Measurements from ENCODE around the gene ELMO1. TPM values are rescaled to one million over a fixed set of nuclear protein-coding genes. Genes with fewer than 3 reads are reported as not detected.

Gene ELMO1
- total and polyA plus RNA-seq, 4 donors: 6.7 to 51.5 (median 14.8) TPM

- TF ChIP-seq NR2F2 (IDR thresholded peaks at IDR 0.05) (no peak), RAD21 (IDR thresholded peaks at IDR 0.05) (no peak), GABPA (IDR thresholded peaks at IDR 0.05 in 1 of 2, conservative IDR thresholded peaks at IDR 0.05 in 1 of 2) (no peak), HNF4A (conservative IDR thresholded peaks at IDR 0.05) (no peak)
Measured at GRCh38 chr7:36823353-36823752, 625.3 kb downstream of the ELMO1 start (continued).

- TF ChIP-seq HNF4A (conservative IDR thresholded peaks at IDR 0.05) (peak; percentile 69 to 75), FOXA1 (IDR thresholded peaks at IDR 0.05) (no peak), RXRA (IDR thresholded peaks at IDR 0.05) (peak in 1 of 2 donors; percentile 19), JUND (IDR thresholded peaks at IDR 0.05) (peak in 1 of 2 donors; percentile 13), NR2F2 (IDR thresholded peaks at IDR 0.05) (no peak)
- no peak overlapping the region for H3K9ac ChIP-seq (ENCODE audit: low read depth in 1 of 2, low read length in 2 of 2)
- no peak overlapping the region for H3K4me3 ChIP-seq (ENCODE audit: low read depth in 1 of 3, low read length in 3 of 3)
- no peak overlapping the region for H3K27ac ChIP-seq (ENCODE audit: low read depth in 1 of 2, low read length in 2 of 2)
- peaks cover 0 to 4% (median 1%) of the 10 kb centered on the region in 4 donors for H3K4me1 ChIP-seq (ENCODE audit: control insufficient read depth in 4 of 4, insufficient read depth in 4 of 4, low read length in 3 of 4)
- no peaks in the 10 kb centered on the region for H3K36me3 ChIP-seq (ENCODE audit: control insufficient read depth in 4 of 4, insufficient read depth in 3 of 4, low read depth in 1 of 4, low read length in 3 of 4)
- no peaks in the 10 kb centered on the region for H3K9me3 ChIP-seq (ENCODE audit: control insufficient read depth in 4 of 4, low read length in 3 of 4)
- no peaks in the 10 kb centered on the region for H3K27me3 ChIP-seq (ENCODE audit: control insufficient read depth in 4 of 4, insufficient read depth in 4 of 4, low read length in 3 of 4)
- DNase-seq (ENCODE audit: low spot score): no peak
Measured at GRCh38 chr7:36821617-36822016, 627.0 kb downstream of the ELMO1 start.

- H3K9ac ChIP-seq (ENCODE audit: low read depth in 1 of 2, low read length in 2 of 2): no peak overlapping the region
- no peaks in the 10 kb centered on the region for H3K27me3 ChIP-seq (ENCODE audit: control insufficient read depth in 4 of 4, insufficient read depth in 4 of 4, low read length in 3 of 4)
- H3K4me3 ChIP-seq (ENCODE audit: low read depth in 1 of 3, low read length in 3 of 3): no peak overlapping the region
- no peak for DNase-seq (ENCODE audit: low spot score)
- H3K36me3 ChIP-seq (ENCODE audit: control insufficient read depth in 4 of 4, insufficient read depth in 3 of 4, low read depth in 1 of 4, low read length in 3 of 4): no peaks in the 10 kb centered on the region
- H3K4me1 ChIP-seq (ENCODE audit: control insufficient read depth in 4 of 4, insufficient read depth in 4 of 4, low read length in 3 of 4): peaks cover 0 to 4% (median 1%) of the 10 kb centered on the region in 4 donors
- no peaks in the 10 kb centered on the region for H3K9me3 ChIP-seq (ENCODE audit: control insufficient read depth in 4 of 4, low read length in 3 of 4)
- H3K27ac ChIP-seq (ENCODE audit: low read depth in 1 of 2, low read length in 2 of 2): no peak overlapping the region
- TF ChIP-seq EGR1 (IDR thresholded peaks at IDR 0.05; ENCODE audit: low read depth in 2 of 2) (no peak), RAD21 (IDR thresholded peaks at IDR 0.05) (peak; percentile 58 to 59), SP1 (IDR thresholded peaks at IDR 0.05) (no peak), JUND (IDR thresholded peaks at IDR 0.05) (peak; percentile 25 to 69), HNF4A (conservative IDR thresholded peaks at IDR 0.05) (peak; percentile 59 to 76), ZBTB33 (IDR thresholded peaks at IDR 0.05) (peak; percentile 44), YY1 (IDR thresholded peaks at IDR 0.05) (no peak), FOXA2 (IDR thresholded peaks at IDR 0.05) (peak; percentile 11), REST (IDR thresholded peaks at IDR 0.05) (peak; percentile 7), NR2F2 (IDR thresholded peaks at IDR 0.05) (no peak), TAF1 (conservative IDR thresholded peaks at IDR 0.05) (no peak), RXRA (IDR thresholded peaks at IDR 0.05) (peak; percentile 12 to 71), GABPA (IDR thresholded peaks at IDR 0.05 in 1 of 2, conservative IDR thresholded peaks at IDR 0.05 in 1 of 2) (no peak), FOXA1 (IDR thresholded peaks at IDR 0.05) (no peak), ATF3 (IDR thresholded peaks at IDR 0.05) (peak; percentile 80), CTCF (IDR thresholded peaks at IDR 0.05; ENCODE audit: low read depth, low read length, missing input control) (no peak), MAX (IDR thresholded peaks at IDR 0.05) (peak; percentile 65), HNF4G (IDR thresholded peaks at IDR 0.05) (peak; percentile 17)
Measured at GRCh38 chr7:36820527-36821170, 628.0 kb downstream of the ELMO1 start.

All from liver (tissue), 9 donors.